Loucy (cell line): ENCODE data around the gene PLPP6.

Experiments used
- H2AFZ ChIP-seq: fragments of 200-600 bp; sonication (generic); 2 replicates; pipeline ENCODE4 v1.6.0; 2016; ENCODE audit warnings: antibody characterized with exemption, mild to moderate bottlenecking, low read length, moderate library complexity
- H3F3A ChIP-seq: fragments of 200-600 bp; 2 replicates; pipeline ENCODE4 v1.6.0; 2016; ENCODE audit warnings: antibody characterized with exemption, low read depth, mild to moderate bottlenecking
- H3K27me3 ChIP-seq: fragments of 200-600 bp; sonication (generic); 2 replicates; pipeline ENCODE4 v1.6.1; 2014; ENCODE audit warnings: low read length, mild to moderate bottlenecking; ENCODE audit not compliant: insufficient read depth, poor library complexity, severe bottlenecking
- H3K36me3 ChIP-seq: fragments of 200-600 bp; sonication (generic); 2 replicates; pipeline ENCODE4 v1.6.1; 2016; ENCODE audit warnings: low read length; ENCODE audit not compliant: insufficient read depth
- H3K4me1 ChIP-seq: fragments of 200-600 bp; sonication (generic); 2 replicates; pipeline ENCODE4 v1.5.1; 2014; ENCODE audit warnings: low read length, mild to moderate bottlenecking; ENCODE audit not compliant: insufficient read depth, poor library complexity, severe bottlenecking
- H3K4me2 ChIP-seq: fragments of 200-600 bp; sonication (generic); 2 replicates; pipeline ENCODE4 v1.6.0; 2014; ENCODE audit warnings: antibody characterized with exemption, low read length, low read depth, mild to moderate bottlenecking; ENCODE audit not compliant: poor library complexity, severe bottlenecking
- H3K4me3 ChIP-seq: fragments of 200-600 bp; sonication (generic); 2 replicates; pipeline ENCODE4 v1.5.1; 2014; ENCODE audit warnings: low read length, mild to moderate bottlenecking, mixed read lengths; ENCODE audit not compliant: poor library complexity, severe bottlenecking
- H3K79me2 ChIP-seq: fragments of 200-600 bp; sonication (generic); 2 replicates; pipeline ENCODE4 v1.6.1; 2014; ENCODE audit warnings: low read length; ENCODE audit not compliant: insufficient read depth
- H3K9ac ChIP-seq: fragments of 200-600 bp; sonication (generic); 2 replicates; pipeline ENCODE4 v1.6.0; 2014; ENCODE audit warnings: mild to moderate bottlenecking, low read depth, low read length, moderate library complexity; ENCODE audit not compliant: poor library complexity, severe bottlenecking
- H3K9me2 ChIP-seq: fragments of 200-600 bp; sonication (generic); replicated peaks from 2 replicates; pipeline ENCODE4 v1.6.1; 2016; ENCODE audit warnings: low read depth, low read length, mixed read lengths
- H3K9me3 ChIP-seq: fragments of 200-600 bp; sonication (generic); 2 replicates; pipeline ENCODE4 v1.6.1; 2014; ENCODE audit warnings: mild to moderate bottlenecking, antibody characterized with exemption, low read length, low read depth; ENCODE audit not compliant: insufficient read depth
- H4K20me1 ChIP-seq: fragments of 200-600 bp; sonication (generic); 2 replicates; pipeline ENCODE4 v1.6.0; 2014; ENCODE audit warnings: antibody characterized with exemption, low read length, mild to moderate bottlenecking; ENCODE audit not compliant: insufficient read depth, poor library complexity, severe bottlenecking
- EZH2phosphoT487 ChIP-seq: fragments of 200-600 bp; IDR thresholded peaks from 2 replicates; pipeline ENCODE4 v1.6.1; 2018; ENCODE audit warnings: antibody characterized with exemption, mild to moderate bottlenecking, moderate library complexity, borderline replicate concordance
- TF ChIP-seq, protein P1 (sequence below): fragments of 200-600 bp; sonication (generic); conservative IDR thresholded peaks from 2 replicates; pipeline ENCODE4 v1.5.1; 2014; ENCODE audit warnings: mild to moderate bottlenecking, antibody characterized with exemption, low read length

Gene PLPP6

DNA sequence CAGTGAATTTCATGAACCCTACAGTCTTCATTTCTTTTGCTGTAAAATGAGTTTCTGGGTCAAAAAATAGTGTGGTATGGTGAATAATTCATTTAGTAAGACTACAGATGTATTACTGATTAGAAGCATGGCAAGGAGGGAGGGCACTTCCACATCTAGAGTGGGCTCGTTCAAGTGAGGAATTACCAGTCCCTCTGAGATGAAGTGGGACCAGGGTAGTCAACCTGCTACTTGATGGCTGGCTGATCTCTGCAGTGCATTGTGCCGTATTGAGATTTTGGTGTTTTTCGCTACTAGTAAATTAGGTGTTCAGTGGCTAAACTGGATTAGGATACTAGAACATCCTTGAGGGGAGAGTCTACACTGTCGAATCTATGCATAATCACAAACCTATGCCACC, 28.1 kb downstream of the PLPP6 start:
- no peak overlapping the region for H2AFZ ChIP-seq
- TF ChIP-seq, protein P1, sequence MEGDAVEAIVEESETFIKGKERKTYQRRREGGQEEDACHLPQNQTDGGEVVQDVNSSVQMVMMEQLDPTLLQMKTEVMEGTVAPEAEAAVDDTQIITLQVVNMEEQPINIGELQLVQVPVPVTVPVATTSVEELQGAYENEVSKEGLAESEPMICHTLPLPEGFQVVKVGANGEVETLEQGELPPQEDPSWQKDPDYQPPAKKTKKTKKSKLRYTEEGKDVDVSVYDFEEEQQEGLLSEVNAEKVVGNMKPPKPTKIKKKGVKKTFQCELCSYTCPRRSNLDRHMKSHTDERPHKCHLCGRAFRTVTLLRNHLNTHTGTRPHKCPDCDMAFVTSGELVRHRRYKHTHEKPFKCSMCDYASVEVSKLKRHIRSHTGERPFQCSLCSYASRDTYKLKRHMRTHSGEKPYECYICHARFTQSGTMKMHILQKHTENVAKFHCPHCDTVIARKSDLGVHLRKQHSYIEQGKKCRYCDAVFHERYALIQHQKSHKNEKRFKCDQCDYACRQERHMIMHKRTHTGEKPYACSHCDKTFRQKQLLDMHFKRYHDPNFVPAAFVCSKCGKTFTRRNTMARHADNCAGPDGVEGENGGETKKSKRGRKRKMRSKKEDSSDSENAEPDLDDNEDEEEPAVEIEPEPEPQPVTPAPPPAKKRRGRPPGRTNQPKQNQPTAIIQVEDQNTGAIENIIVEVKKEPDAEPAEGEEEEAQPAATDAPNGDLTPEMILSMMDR: no peak
- no peak for TF ChIP-seq EZH2phosphoT487
- no peaks in the 10 kb centered on the region for H3K9me2 ChIP-seq
- H3K4me2 ChIP-seq: peak overlapping the region; percentile 2
- peaks cover 9% of the 10 kb centered on the region for H3K4me1 ChIP-seq
- H3K9ac ChIP-seq: no peak overlapping the region
- H3K4me3 ChIP-seq: no peak overlapping the region
- no peaks in the 10 kb centered on the region for H3F3A ChIP-seq
- H3K9me3 ChIP-seq: no peaks in the 10 kb centered on the region
- peaks cover 15% of the 10 kb centered on the region; the same call in 1 of the 2 replicates for H3K36me3 ChIP-seq
- peaks cover 10% of the 10 kb centered on the region; the same call in 1 of the 2 replicates for H3K79me2 ChIP-seq
- H3K27me3 ChIP-seq: no peaks in the 10 kb centered on the region
- no peaks in the 10 kb centered on the region for H4K20me1 ChIP-seq

DNA sequence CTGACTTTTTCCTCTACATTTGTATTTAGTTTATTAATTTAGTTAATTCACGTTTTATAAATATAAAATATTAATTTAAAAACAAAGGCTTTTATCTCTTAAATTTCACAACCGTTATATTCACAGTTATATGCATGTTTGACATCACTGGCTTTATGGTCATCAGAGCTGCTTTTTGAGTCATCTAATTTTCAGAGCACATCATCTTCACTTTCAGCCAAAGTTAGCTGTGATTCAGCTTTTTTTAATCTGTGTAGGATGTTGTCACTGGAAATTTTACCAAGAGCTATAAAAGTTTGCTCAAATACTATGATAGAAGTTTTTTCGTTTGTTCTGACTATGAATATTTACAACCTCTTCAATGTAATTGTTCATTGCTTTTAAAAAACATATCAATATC, 29.7 kb downstream of the PLPP6 start:
- no peak overlapping the region for H2AFZ ChIP-seq
- no peaks in the 10 kb centered on the region for H3K9me2 ChIP-seq
- no peaks in the 10 kb centered on the region for H3F3A ChIP-seq
- H3K9ac ChIP-seq: no peak overlapping the region
- no peaks in the 10 kb centered on the region for H3K9me3 ChIP-seq
- no peaks in the 10 kb centered on the region for H4K20me1 ChIP-seq
- H3K36me3 ChIP-seq: peaks cover 10% of the 10 kb centered on the region; the same call in 1 of the 2 replicates
- H3K4me2 ChIP-seq: no peak overlapping the region
- no peak overlapping the region for H3K4me3 ChIP-seq
- H3K27me3 ChIP-seq: no peaks in the 10 kb centered on the region
- peaks cover 10% of the 10 kb centered on the region; the same call in 1 of the 2 replicates for H3K79me2 ChIP-seq
- TF ChIP-seq EZH2phosphoT487: no peak
- TF ChIP-seq, protein P1: no peak
- no peaks in the 10 kb centered on the region for H3K4me1 ChIP-seq

- H3K4me3 ChIP-seq: no peak overlapping the region
- no peaks in the 10 kb centered on the region for H3K9me3 ChIP-seq
- H3K9me2 ChIP-seq: no peaks in the 10 kb centered on the region
- peaks cover 4% of the 10 kb centered on the region; the same call in 1 of the 2 replicates for H3K79me2 ChIP-seq
- peaks cover 60% of the 10 kb centered on the region for H3K36me3 ChIP-seq
- no peak for TF ChIP-seq EZH2phosphoT487
- TF ChIP-seq, protein P1: no peak
- H4K20me1 ChIP-seq: no peaks in the 10 kb centered on the region
- no peak overlapping the region for H3K4me2 ChIP-seq
- no peak overlapping the region for H2AFZ ChIP-seq
- no peaks in the 10 kb centered on the region for H3F3A ChIP-seq
- H3K27me3 ChIP-seq: no peaks in the 10 kb centered on the region
- H3K4me1 ChIP-seq: peaks cover 4% of the 10 kb centered on the region
- H3K9ac ChIP-seq: no peak overlapping the region
These were observed 38.0 kb downstream of the PLPP6 start for GRCh38 chr9:4700091-4700490.
